Parathyroid adenoma (tissue), 2 donors: ENCODE data around the gene HMX1.

ENCODE experiments used
- H2AFZ ChIP-seq: fragments of 300-600 bp; sonication (generic); one replicate; pipeline ENCODE4 v1.7.0; 2017; ENCODE audit warnings: antibody characterized with exemption, mild to moderate bottlenecking
- H3K27ac ChIP-seq: fragments of 300-600 bp; sonication (generic); one replicate; pipeline ENCODE4 v1.7.0; 2017
- H3K27me3 ChIP-seq: fragments of 300-600 bp; sonication (generic); one replicate; pipeline ENCODE4 v1.7.0; 2017; ENCODE audit warnings: low read length; ENCODE audit not compliant: control insufficient read depth, insufficient read depth
- H3K36me3 ChIP-seq: fragments of 300-600 bp; sonication (generic); one replicate; pipeline ENCODE4 v1.7.0; 2017; ENCODE audit warnings: low read length; ENCODE audit not compliant: control insufficient read depth, insufficient read depth
- H3K4me1 ChIP-seq: fragments of 300-600 bp; sonication (generic); one replicate; pipeline ENCODE4 v1.7.0; 2017; ENCODE audit warnings: control low read depth
- H3K4me2 ChIP-seq: fragments of 300-600 bp; sonication (generic); one replicate; pipeline ENCODE4 v1.7.0; 2017; ENCODE audit warnings: low read length
- H3K4me3 ChIP-seq: fragments of 300-600 bp; sonication (generic); one replicate; pipeline ENCODE4 v1.7.0; 2017; ENCODE audit warnings: low read depth, low read length
- H3K79me2 ChIP-seq: fragments of 300-600 bp; sonication (generic); one replicate; pipeline ENCODE4 v1.7.0; 2017; ENCODE audit warnings: control low read depth
- H3K9ac ChIP-seq: fragments of 300-600 bp; sonication (generic); one replicate; pipeline ENCODE4 v1.7.0; 2017; ENCODE audit warnings: mild to moderate bottlenecking
- H3K9me3 ChIP-seq: fragments of 300-600 bp; sonication (generic); one replicate; pipeline ENCODE4 v1.7.0; 2017; ENCODE audit warnings: low read length; ENCODE audit not compliant: control insufficient read depth
- CTCF ChIP-seq: fragments of 300-600 bp; sonication (generic); IDR thresholded peaks from one replicate; pipeline ENCODE4 v1.7.0; 2017; ENCODE audit warnings: antibody characterized with exemption, mild to moderate bottlenecking
- donor health status: primary hyperparathyroidism.

Gene HMX1

GRCh38 chr4:8850074-8850829 lies 21.4 kb downstream of the HMX1 start:
- H3K4me3 ChIP-seq = no peak overlapping the region
- TF ChIP-seq CTCF = no peak
- no peaks in the 10 kb centered on the region for H3K79me2 ChIP-seq
- no peaks in the 10 kb centered on the region for H3K9me3 ChIP-seq
- no peak overlapping the region for H3K27ac ChIP-seq
- H3K36me3 ChIP-seq = no peaks in the 10 kb centered on the region
- no peak overlapping the region for H3K9ac ChIP-seq
- no peaks in the 10 kb centered on the region for H3K4me1 ChIP-seq
- no peak overlapping the region for H3K4me2 ChIP-seq
- no peak overlapping the region for H2AFZ ChIP-seq
- peaks cover 11% of the 10 kb centered on the region for H3K27me3 ChIP-seq

GRCh38 chr4:8849266-8850073 lies 22.2 kb downstream of the HMX1 start:
- no peak overlapping the region for H3K4me2 ChIP-seq
- H3K27me3 ChIP-seq = peaks cover 7% of the 10 kb centered on the region
- no peak for TF ChIP-seq CTCF
- no peaks in the 10 kb centered on the region for H3K79me2 ChIP-seq
- no peak overlapping the region for H2AFZ ChIP-seq
- H3K27ac ChIP-seq = no peak overlapping the region
- no peak overlapping the region for H3K4me3 ChIP-seq
- H3K9ac ChIP-seq = no peak overlapping the region
- H3K36me3 ChIP-seq = no peaks in the 10 kb centered on the region
- H3K4me1 ChIP-seq = no peaks in the 10 kb centered on the region
- H3K9me3 ChIP-seq = no peaks in the 10 kb centered on the region

GRCh38 chr4:8848507-8849265 lies 23.0 kb downstream of the HMX1 start:
- TF ChIP-seq CTCF = no peak
- no peak overlapping the region for H3K27ac ChIP-seq
- H3K9ac ChIP-seq = no peak overlapping the region
- no peaks in the 10 kb centered on the region for H3K79me2 ChIP-seq
- no peak overlapping the region for H2AFZ ChIP-seq
- H3K27me3 ChIP-seq = peaks cover 7% of the 10 kb centered on the region
- H3K4me2 ChIP-seq = no peak overlapping the region
- H3K9me3 ChIP-seq = no peaks in the 10 kb centered on the region
- H3K4me1 ChIP-seq = no peaks in the 10 kb centered on the region
- H3K4me3 ChIP-seq = no peak overlapping the region
- no peaks in the 10 kb centered on the region for H3K36me3 ChIP-seq

GRCh38 chr4:8847764-8848163 lies 23.9 kb downstream of the HMX1 start:
- no peaks in the 10 kb centered on the region for H3K79me2 ChIP-seq
- H3K4me3 ChIP-seq = no peak overlapping the region
- H3K4me1 ChIP-seq = no peaks in the 10 kb centered on the region
- H2AFZ ChIP-seq = no peak overlapping the region
- no peak overlapping the region for H3K9ac ChIP-seq
- no peak overlapping the region for H3K27ac ChIP-seq
- H3K36me3 ChIP-seq = no peaks in the 10 kb centered on the region
- H3K4me2 ChIP-seq = peak overlapping the region; percentile 14
- H3K27me3 ChIP-seq = peaks cover 7% of the 10 kb centered on the region
- TF ChIP-seq CTCF = no peak
- H3K9me3 ChIP-seq = no peaks in the 10 kb centered on the region
